Spinal cord (tissue), 10 donors: ENCODE data around the gene PLCH1. TPM values are rescaled to one million over a fixed set of nuclear protein-coding genes. Genes with fewer than 3 reads are reported as not detected.
A peak's percentile ranks its signal among the peaks of the same experiment; 100 is the strongest.

Source experiments
- DNase-seq, 6 donors: peaks; one replicate each; pipeline versions ENCODE4 v3.0.0 to v3.0.0-alpha.2; 2013 to 2015; ENCODE audit warnings: low spot score in 6 of 6, low read depth in 4 of 6
- H3K27ac ChIP-seq: one replicate; pipeline ENCODE4 v1.5.1; 2013; ENCODE audit warnings: low read depth, low read length, control low read depth
- H3K27me3 ChIP-seq: one replicate; pipeline ENCODE4 v1.6.1; 2013; ENCODE audit warnings: low read length; ENCODE audit not compliant: control insufficient read depth, insufficient read depth
- H3K36me3 ChIP-seq: one replicate; pipeline ENCODE4 v1.6.1; 2013; ENCODE audit warnings: low read length; ENCODE audit not compliant: control insufficient read depth, insufficient read depth
- H3K4me1 ChIP-seq: one replicate; pipeline ENCODE4 v1.6.1; 2013; ENCODE audit warnings: low read length; ENCODE audit not compliant: control insufficient read depth, insufficient read depth
- H3K4me3 ChIP-seq: one replicate; pipeline ENCODE4 v1.5.1; 2013; ENCODE audit warnings: low read depth, low read length, control low read depth
- H3K9me3 ChIP-seq: one replicate; pipeline ENCODE4 v1.6.1; 2013; ENCODE audit warnings: low read length; ENCODE audit not compliant: control insufficient read depth, insufficient read depth
- WGBS: methylation state at CpG from one replicate; pipeline ENCODE4 v1.1.5; 2013; ENCODE audit warnings: missing lambda C conversion rate; ENCODE audit not compliant: insufficient coverage; 5-methylcytosine and 5-hydroxymethylcytosine counted together
- polyA plus RNA-seq, 2 donors: library from polyadenylated mRNA; unstranded; fragments of 120-200 nt; gene quantifications; one replicate each; pipeline ENCODE4 v1.2.1, GENCODE V29; 2013; ENCODE audit not compliant: insufficient read length in 2 of 2
- total RNA-seq, 2 donors: library from RNA; depleted of rRNA in 1 of 2; stranded (reverse); fragments of 120-200 nt in 1 of 2; fragments of >200 nt in 1 of 2; gene quantifications; one replicate each; pipeline versions ENCODE4 v1.2.3 to v1.2.4, GENCODE V29; 2013 to 2014
- donor health status: healthy.

Gene PLCH1
- total and polyA plus RNA-seq, 4 donors: 10.2 to 20.6 (median 12.9) TPM

DNA sequence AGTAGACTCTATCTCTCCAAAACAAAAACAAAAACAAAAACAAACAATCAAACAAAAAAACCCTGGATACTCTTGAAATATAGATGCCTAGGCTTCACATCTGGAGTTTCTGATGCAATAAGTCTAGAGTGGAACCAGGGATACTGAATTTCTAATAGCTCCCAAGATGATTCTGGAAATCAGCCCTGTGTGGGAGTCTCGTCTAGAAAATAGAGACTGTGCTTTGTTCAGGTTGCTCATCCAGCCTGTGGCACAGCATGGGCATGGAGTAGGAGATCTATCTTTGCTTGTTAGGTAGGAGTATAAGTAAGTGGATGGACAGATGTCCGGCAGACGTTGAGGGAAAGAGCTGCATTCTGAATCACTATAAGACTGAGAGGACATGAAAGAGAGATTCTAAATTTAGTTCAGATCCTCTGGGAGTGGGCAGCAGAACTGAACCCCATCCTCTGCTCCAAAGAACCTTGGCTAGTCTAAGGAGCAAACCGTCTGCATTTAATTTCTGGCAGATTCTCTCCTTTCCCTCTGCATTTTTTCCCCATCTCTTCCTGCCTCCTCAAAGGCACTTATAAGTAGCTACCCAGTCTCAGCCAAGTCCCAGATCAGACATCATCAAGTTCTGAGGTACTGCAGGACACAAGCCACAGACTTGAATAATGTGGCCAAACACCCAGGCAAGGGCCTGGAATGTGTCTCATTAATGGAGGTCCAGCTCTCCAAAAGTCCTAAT is 358.8 kb downstream of the PLCH1 start:
- Histone ChIP-seq H3K27me3 (no peaks in the 10 kb centered on the region), H3K4me3 (no peak overlapping the region), H3K4me1 (peaks cover 10% of the 10 kb centered on the region), H3K9me3 (no peaks in the 10 kb centered on the region), H3K27ac (no peak overlapping the region), H3K36me3 (no peaks in the 10 kb centered on the region)
- peak in 1 of 6 donors; percentile 31 for DNase-seq
- 75% methylated on average over 4 of the region's 4 CpGs for WGBS

DNA sequence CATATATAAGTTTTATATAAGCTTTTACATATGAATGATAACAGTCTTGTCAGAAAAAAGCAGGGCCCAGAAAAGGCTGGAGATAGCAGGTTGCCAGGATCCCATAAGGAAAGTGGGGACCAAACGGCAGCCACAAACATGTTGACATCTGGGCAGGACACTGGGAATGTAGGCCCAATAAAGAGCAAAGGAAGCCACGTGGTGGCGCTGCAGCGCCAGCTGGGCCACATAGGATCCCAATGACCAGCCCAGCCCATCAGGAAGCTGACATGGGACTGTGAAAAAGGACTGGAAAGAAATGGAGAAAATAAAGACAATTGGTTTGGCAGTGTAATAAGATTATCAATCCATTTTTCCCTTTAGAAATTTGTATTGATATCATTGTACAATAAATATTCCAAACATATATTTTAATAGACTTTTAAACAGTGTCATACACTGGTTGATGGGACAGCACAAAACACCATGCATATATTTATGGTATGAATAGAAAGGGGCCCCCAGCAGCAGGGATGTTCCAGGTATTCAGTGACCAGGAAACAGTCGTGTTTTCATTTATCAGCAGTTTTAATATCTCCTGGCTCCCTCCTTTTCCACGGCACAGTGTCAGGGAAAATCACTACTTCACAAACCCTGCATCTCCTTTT is 362.4 kb downstream of the PLCH1 start:
- Histone ChIP-seq H3K4me1 (peaks cover 10% of the 10 kb centered on the region), H3K27me3 (no peaks in the 10 kb centered on the region), H3K9me3 (no peaks in the 10 kb centered on the region), H3K27ac (no peak overlapping the region), H3K4me3 (no peak overlapping the region), H3K36me3 (no peaks in the 10 kb centered on the region)
- WGBS: 60% methylated on average over 2 of the region's 6 CpGs
- DNase-seq: peak in 4 of 6 donors; percentile 45 to 80 (median 63)

DNA sequence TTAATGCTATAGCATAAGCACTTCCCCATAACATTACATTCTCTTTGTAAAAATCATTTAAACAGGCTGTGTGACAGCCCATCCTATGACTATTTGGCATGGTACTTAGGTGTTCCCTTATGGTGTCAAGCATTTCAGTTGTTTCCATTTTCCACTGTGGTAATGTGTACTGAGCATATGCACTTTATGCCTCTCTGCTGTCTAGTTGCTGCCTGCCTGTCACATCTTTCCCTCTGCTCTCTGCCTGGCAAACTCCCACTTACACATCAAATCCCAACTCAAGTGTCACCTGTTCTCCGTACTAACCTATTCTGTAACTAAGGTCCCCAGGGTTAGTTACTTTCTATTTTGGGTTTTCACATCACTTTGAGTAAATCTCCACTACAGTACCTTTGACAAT is 367.0 kb downstream of the PLCH1 start:
- no peaks in the 10 kb centered on the region for H3K36me3 ChIP-seq
- no peaks in the 10 kb centered on the region for H3K4me1 ChIP-seq
- no CpG with 5 or more reads among the region's 1 CpG for WGBS
- no peaks in the 10 kb centered on the region for H3K9me3 ChIP-seq
- H3K4me3 ChIP-seq: no peak overlapping the region
- peak in 2 of 6 donors; percentile 42 to 75 for DNase-seq
- H3K27me3 ChIP-seq: no peaks in the 10 kb centered on the region
- no peak overlapping the region for H3K27ac ChIP-seq

DNA sequence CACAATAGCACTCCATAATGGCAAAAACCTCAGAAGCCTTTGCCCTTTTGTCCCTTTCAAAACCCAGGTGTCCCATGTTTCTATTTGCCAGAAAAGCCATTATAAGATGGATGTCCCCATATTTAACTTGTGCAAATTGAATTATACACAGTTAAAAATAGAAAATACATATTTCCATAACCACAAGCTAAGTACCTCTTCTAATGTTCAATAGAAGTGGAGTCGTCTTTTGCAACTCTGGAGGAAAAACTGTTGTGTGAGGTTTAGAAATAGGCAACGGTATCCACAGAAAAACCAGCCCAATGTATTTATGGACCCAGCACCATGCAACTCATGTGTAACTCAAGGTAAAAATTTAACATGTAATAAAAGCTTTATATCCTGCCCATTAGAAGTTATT is 367.8 kb downstream of the PLCH1 start:
- Histone ChIP-seq H3K4me3 (no peak overlapping the region), H3K27ac (no peak overlapping the region), H3K4me1 (no peaks in the 10 kb centered on the region), H3K27me3 (no peaks in the 10 kb centered on the region), H3K36me3 (no peaks in the 10 kb centered on the region), H3K9me3 (no peaks in the 10 kb centered on the region)
- WGBS: no CpG with 5 or more reads among the region's 2 CpGs
- no peak for DNase-seq

DNA sequence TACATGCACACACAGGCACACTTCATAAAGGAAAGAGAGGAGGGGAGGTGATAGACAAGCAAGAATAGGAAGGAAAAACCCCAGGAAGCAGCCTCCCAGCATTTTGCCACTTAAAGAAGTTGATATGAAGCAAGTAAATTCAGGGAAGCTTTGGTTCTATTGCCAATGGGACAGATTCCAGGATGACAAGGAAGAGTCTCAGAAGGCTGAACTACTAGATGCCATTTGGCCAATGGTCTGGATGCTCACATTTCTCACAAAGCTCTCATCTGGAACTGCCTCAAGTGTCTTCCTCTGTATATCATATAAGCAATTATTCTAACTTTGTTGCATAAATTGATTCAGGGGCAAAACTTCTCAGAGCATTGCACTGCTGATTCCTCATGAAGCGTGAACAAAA is 372.6 kb downstream of the PLCH1 start:
- no peak overlapping the region for H3K4me3 ChIP-seq
- H3K4me1 ChIP-seq: no peaks in the 10 kb centered on the region
- no peaks in the 10 kb centered on the region for H3K27me3 ChIP-seq
- WGBS: no CpG with 5 or more reads among the region's 1 CpG
- H3K27ac ChIP-seq: no peak overlapping the region
- no peaks in the 10 kb centered on the region for H3K36me3 ChIP-seq
- no peaks in the 10 kb centered on the region for H3K9me3 ChIP-seq
- no peak for DNase-seq

DNA sequence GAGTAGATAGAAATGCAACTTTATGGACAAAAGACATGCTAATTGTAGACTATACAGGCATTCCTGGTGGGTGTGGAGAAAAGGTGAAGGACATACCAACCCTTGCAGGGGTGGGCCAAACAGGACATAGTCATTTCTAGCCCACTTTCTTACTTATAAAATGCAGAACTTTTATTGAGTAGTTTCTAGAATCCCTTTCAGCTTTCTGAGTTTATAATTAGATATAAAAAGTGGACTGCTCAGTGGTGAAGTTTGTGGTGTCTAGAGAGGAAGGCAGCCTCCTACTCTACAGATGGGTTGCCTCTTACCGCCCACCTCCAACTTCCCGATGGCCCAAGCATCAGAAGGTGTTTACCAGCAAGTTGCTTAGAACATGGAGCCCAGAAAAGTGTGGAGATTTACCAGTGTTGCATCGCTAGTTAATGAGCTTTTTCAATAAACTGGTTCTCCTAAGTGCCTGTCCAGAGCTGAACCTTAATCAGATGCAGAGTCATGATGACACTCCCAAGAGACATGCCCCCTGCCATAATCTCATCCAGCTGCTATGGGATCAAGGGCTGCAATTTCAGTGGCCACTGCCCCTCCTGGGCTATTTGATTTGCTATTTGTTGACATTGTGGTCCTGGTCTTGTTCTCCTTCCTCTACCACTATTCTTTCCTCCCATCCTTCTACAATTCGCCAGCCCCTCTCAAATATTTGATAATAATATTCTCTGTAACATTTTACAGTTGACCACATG is 373.9 kb downstream of the PLCH1 start:
- 100% methylated on average over 2 of the region's 4 CpGs for WGBS
- H3K4me1 ChIP-seq: no peaks in the 10 kb centered on the region
- no peak for DNase-seq
- H3K36me3 ChIP-seq: no peaks in the 10 kb centered on the region
- H3K27me3 ChIP-seq: no peaks in the 10 kb centered on the region
- H3K9me3 ChIP-seq: no peaks in the 10 kb centered on the region
- H3K27ac ChIP-seq: no peak overlapping the region
- no peak overlapping the region for H3K4me3 ChIP-seq

DNA sequence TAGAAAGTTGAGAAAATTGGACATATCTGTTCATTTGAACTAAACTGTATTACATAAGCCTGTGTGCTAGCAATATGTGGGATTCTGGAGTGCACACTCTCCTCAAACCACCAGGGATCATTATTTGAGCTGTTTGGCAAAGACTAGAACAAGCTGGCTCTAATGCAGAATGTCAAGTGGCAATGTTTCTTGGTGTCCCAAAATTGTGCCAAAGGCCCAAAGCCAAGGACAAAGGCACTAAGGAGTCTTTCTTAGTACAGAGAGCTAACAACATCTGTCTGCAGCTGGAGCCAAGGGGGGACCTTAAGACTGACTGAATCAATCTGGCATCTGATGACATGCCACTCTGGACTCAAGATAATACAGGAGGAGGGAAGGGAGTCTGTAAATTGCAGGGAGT is 374.7 kb downstream of the PLCH1 start:
- Histone ChIP-seq H3K4me1 (no peaks in the 10 kb centered on the region), H3K27me3 (no peaks in the 10 kb centered on the region), H3K9me3 (peaks cover 4% of the 10 kb centered on the region), H3K4me3 (no peak overlapping the region), H3K27ac (no peak overlapping the region), H3K36me3 (no peaks in the 10 kb centered on the region)
- peak in 2 of 6 donors; percentile 23 to 76 for DNase-seq

DNA sequence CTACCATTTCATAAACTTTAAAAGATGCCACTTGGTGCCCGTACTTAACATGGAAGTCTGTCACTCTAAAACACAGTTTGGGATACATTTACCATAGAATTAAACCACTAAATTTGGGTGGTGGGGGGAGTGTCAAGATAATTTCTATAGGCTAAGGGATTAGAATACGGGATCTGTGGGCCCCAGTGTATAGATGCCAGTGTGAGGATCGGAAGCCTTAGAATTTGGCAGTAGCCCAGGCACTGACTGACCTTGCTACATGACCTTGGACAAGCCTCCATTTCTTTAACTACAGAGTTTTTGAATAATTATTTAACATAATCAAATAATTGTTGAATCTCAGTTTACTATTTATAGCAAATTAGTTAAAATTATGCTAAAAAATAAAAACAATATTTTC is 375.1 kb downstream of the PLCH1 start:
- no CpG with 5 or more reads among the region's 3 CpGs for WGBS
- Histone ChIP-seq H3K36me3 (no peaks in the 10 kb centered on the region), H3K27me3 (no peaks in the 10 kb centered on the region), H3K4me1 (no peaks in the 10 kb centered on the region), H3K27ac (no peak overlapping the region), H3K4me3 (no peak overlapping the region), H3K9me3 (peaks cover 5% of the 10 kb centered on the region)
- DNase-seq: no peak

DNA sequence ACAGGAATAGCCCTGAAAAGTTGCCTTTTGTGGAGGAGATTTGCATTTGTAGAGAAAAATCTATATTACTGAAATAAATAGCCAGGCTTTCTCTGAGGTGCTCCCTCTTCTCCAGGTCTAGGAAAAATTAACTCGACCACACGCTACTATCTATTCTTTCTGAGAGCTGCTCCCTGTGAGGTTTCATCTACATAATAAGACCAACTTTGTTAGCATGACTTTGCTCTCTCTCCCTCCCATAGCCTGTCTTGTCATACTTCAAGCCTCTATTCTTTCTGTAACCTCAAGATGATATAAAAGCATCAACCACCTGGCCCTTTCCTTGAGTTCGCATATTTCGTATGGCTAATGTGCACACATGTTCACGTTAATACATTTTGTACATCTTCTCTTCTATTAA is 375.6 kb downstream of the PLCH1 start:
- WGBS: 85% methylated on average over 2 of the region's 5 CpGs
- no peaks in the 10 kb centered on the region for H3K27me3 ChIP-seq
- H3K4me3 ChIP-seq: no peak overlapping the region
- no peak overlapping the region for H3K27ac ChIP-seq
- no peaks in the 10 kb centered on the region for H3K4me1 ChIP-seq
- peaks cover 5% of the 10 kb centered on the region for H3K9me3 ChIP-seq
- no peaks in the 10 kb centered on the region for H3K36me3 ChIP-seq
- no peak for DNase-seq
